ENCODE results near the gene MRPL46. TPM values are rescaled to one million over a fixed set of nuclear protein-coding genes. Genes with fewer than 3 reads are reported as not detected.

MRPL46 gene
- total and polyA plus RNA-seq, 2 of the 4 experiments (the other 2 are of a cell fraction), result 14.2 to 24.2 TPM

GRCh38 chr15:88453651-88454050 is 13.5 kb downstream of the MRPL46 start:
- ATAC-seq (ENCODE audit: low read depth) (no peak), DNase-seq (no peak)
- Histone ChIP-seq H3K27ac (ENCODE audit: insufficient read depth, low read length) (no peak overlapping the region), H3K4me2 (ENCODE audit: low read depth, low read length) (no peak overlapping the region), H4K8ac (ENCODE audit: low read depth in 2 of 2, low read length in 2 of 2) (no peak overlapping the region), H3K14ac (replicated peaks; ENCODE audit: low read depth, low read length) (no peak overlapping the region), H3K56ac (ENCODE audit: extremely low read depth, insufficient read depth, low read length) (no peak overlapping the region), H3K4me1 (ENCODE audit: control insufficient read depth, insufficient read depth, low read length) (peaks cover 1% of the 10 kb centered on the region; the same call in 1 of the 2 replicates), H2BK5ac (ENCODE audit: low read depth, low read length, poor library complexity, severe bottlenecking) (no peak overlapping the region), H2BK20ac (ENCODE audit: low read depth, low read length) (no peak overlapping the region), H4K20me1 (ENCODE audit: insufficient read depth, low read length) (no peaks in the 10 kb centered on the region), H3K9me3 (ENCODE audit: control insufficient read depth, insufficient read depth, low read length) (no peaks in the 10 kb centered on the region), H4K5ac (ENCODE audit: low read depth, low read length) (no peak overlapping the region), H2BK120ac (ENCODE audit: low read depth, low read length) (no peak overlapping the region), H3K9me1 (ENCODE audit: insufficient read depth, low read length) (0 out of 2 replicates have a peak, but pooled peaks cover 3% of the 10 kb centered on the region), H3K79me1 (ENCODE audit: low read depth in 1 of 2, low read length in 2 of 2) (no peaks in the 10 kb centered on the region), H3K23ac (ENCODE audit: low read depth, low read length) (no peak overlapping the region), H3K4me3 (ENCODE audit: insufficient read depth, low read depth, low read length) (no peak overlapping the region), H4K91ac (ENCODE audit: insufficient read depth, low read depth, low read length) (no peak overlapping the region), H2AK5ac (ENCODE audit: low read depth, low read length) (no peak overlapping the region), H3K27me3 (ENCODE audit: control insufficient read depth, insufficient read depth, low read length) (peaks cover 4% of the 10 kb centered on the region; the same call in 1 of the 2 replicates), H2BK15ac (ENCODE audit: low read depth, low read length) (no peak overlapping the region), H3K9ac (ENCODE audit: low read depth, low read length) (no peak overlapping the region), H3K4ac (ENCODE audit: low read depth, low read length) (no peak overlapping the region), H3K36me3 (ENCODE audit: control insufficient read depth, insufficient read depth, low read length) (peaks cover 4% of the 10 kb centered on the region; the same call in 1 of the 2 replicates), H3K18ac (ENCODE audit: low read depth, low read length) (no peak overlapping the region), H2AFZ (replicated peaks; ENCODE audit: low read length, poor library complexity) (no peak overlapping the region), H2AK9ac (replicated peaks; ENCODE audit: low read depth, low read length, poor library complexity) (no peak overlapping the region)
- no CpG with 5 or more reads among the region's 1 CpG for WGBS, 2 experiments (ENCODE audit: extremely low coverage in 2 of 2, insufficient read length in 1 of 2)
- no peak for TF ChIP-seq NFE2L2 (IDR thresholded peaks at IDR 0.05; ENCODE audit: low read depth, low read length)
- TF ChIP-seq BHLHE40 (IDR thresholded peaks at IDR 0.05; ENCODE audit: low read depth, low read length), result no peak
- TF ChIP-seq SMC3 (IDR thresholded peaks at IDR 0.05; ENCODE audit: low read depth, low read length), result no peak
- TF ChIP-seq CHD1 (IDR thresholded peaks at IDR 0.05; ENCODE audit: low read depth, low read length), result no peak
- TF ChIP-seq RAD21 (IDR thresholded peaks at IDR 0.05; ENCODE audit: low read length), result no peak
- no peak for TF ChIP-seq USF2 (IDR thresholded peaks at IDR 0.05; ENCODE audit: low read depth, low read length)
- no peak for TF ChIP-seq RFX5 (IDR thresholded peaks at IDR 0.05; ENCODE audit: low read depth, low read length)
- TF ChIP-seq MAZ (IDR thresholded peaks at IDR 0.05; ENCODE audit: borderline replicate concordance, low read depth, low read length), result no peak
- TF ChIP-seq MXI1 (IDR thresholded peaks at IDR 0.05; ENCODE audit: borderline replicate concordance, low read depth, low read length), result no peak
- TF ChIP-seq POLR2A (IDR thresholded peaks at IDR 0.05; ENCODE audit: low read depth, low read length), result no peak
- no peak for TF ChIP-seq RCOR1 (IDR thresholded peaks at IDR 0.05; ENCODE audit: insufficient replicate concordance, low read length)
- TF ChIP-seq CEBPB (IDR thresholded peaks at IDR 0.05; ENCODE audit: low read depth, low read length), result no peak
- no peak for TF ChIP-seq FOS (IDR thresholded peaks at IDR 0.05; ENCODE audit: low read depth, low read length)
- TF ChIP-seq MAFK (IDR thresholded peaks at IDR 0.05; ENCODE audit: low read depth, low read length), result no peak
- no peak for TF ChIP-seq ELK1 (IDR thresholded peaks at IDR 0.05; ENCODE audit: borderline replicate concordance, low read depth, low read length)
- no peak for TF ChIP-seq CTCF (conservative IDR thresholded peaks at IDR 0.05; ENCODE audit: low read depth, low read length)
- ChIA-PET CTCF (no interaction called here), POLR2A (ENCODE audit: unreplicated experiment) (no interaction called here)
- dilution Hi-C loops (cut with HindIII; ENCODE audit: low sequenced_read_pairs, unreplicated experiment) (no loop called here), intact Hi-C loops (cut with micrococcal nuclease) (no loop called here), in situ Hi-C loops (cut with MboI; ENCODE audit: low sequenced_read_pairs) (no loop called here)
- BruUV-seq (replicated peaks), result no TSS peak
